ENCODE measurements around the gene NEIL1.

DNA sequence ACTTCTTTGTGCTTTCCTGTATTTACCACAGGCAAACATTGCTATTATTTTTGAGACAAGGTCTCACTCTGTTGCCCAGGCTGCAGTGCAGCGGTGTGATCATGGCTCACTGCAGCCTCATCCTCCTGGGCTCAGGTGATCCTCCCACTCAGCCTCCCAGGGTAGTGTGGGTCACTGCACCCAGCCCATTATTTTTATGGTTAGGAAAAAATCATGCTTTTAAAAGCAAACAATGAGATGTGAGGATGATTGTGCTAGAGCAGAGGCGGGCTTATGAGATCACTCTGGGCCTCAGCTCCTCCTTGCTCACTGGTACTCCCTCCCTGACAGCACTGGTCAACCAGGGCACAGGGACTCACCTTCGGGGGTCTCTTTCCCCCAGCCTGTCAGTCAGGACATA is 19.3 kb downstream of the NEIL1 start:
- TF ChIP-seq, protein P1, sequence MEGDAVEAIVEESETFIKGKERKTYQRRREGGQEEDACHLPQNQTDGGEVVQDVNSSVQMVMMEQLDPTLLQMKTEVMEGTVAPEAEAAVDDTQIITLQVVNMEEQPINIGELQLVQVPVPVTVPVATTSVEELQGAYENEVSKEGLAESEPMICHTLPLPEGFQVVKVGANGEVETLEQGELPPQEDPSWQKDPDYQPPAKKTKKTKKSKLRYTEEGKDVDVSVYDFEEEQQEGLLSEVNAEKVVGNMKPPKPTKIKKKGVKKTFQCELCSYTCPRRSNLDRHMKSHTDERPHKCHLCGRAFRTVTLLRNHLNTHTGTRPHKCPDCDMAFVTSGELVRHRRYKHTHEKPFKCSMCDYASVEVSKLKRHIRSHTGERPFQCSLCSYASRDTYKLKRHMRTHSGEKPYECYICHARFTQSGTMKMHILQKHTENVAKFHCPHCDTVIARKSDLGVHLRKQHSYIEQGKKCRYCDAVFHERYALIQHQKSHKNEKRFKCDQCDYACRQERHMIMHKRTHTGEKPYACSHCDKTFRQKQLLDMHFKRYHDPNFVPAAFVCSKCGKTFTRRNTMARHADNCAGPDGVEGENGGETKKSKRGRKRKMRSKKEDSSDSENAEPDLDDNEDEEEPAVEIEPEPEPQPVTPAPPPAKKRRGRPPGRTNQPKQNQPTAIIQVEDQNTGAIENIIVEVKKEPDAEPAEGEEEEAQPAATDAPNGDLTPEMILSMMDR (IDR thresholded peaks at IDR 0.05; ENCODE audit: control extremely low read depth in 1 of 3, insufficient read depth in 1 of 3, low read depth in 1 of 3, low read length in 3 of 3) = no peak
- no peak for TF ChIP-seq POLR2A (IDR thresholded peaks at IDR 0.05; ENCODE audit: control extremely low read depth in 1 of 2, low read depth in 2 of 2, low read length in 2 of 2)
- TF ChIP-seq, protein P2, sequence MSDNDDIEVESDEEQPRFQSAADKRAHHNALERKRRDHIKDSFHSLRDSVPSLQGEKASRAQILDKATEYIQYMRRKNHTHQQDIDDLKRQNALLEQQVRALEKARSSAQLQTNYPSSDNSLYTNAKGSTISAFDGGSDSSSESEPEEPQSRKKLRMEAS (IDR thresholded peaks at IDR 0.05) = no peak
- TF ChIP-seq, protein P3, sequence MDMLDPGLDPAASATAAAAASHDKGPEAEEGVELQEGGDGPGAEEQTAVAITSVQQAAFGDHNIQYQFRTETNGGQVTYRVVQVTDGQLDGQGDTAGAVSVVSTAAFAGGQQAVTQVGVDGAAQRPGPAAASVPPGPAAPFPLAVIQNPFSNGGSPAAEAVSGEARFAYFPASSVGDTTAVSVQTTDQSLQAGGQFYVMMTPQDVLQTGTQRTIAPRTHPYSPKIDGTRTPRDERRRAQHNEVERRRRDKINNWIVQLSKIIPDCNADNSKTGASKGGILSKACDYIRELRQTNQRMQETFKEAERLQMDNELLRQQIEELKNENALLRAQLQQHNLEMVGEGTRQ (IDR thresholded peaks at IDR 0.05; ENCODE audit: low read length) = no peak
- no peak for TF ChIP-seq CHD2 (IDR thresholded peaks at IDR 0.05; ENCODE audit: low read length)
- TF ChIP-seq CBX8 (IDR thresholded peaks at IDR 0.05; ENCODE audit: borderline replicate concordance, low read depth, low read length) = no peak
- no peak for TF ChIP-seq SP2 (IDR thresholded peaks at IDR 0.05; ENCODE audit: low read length)
- no peak for TF ChIP-seq GABPA (IDR thresholded peaks at IDR 0.05; ENCODE audit: borderline replicate concordance, insufficient read depth, low read length)
- TF ChIP-seq HDAC2 (IDR thresholded peaks at IDR 0.05; ENCODE audit: borderline replicate concordance in 1 of 2, low read depth in 2 of 2, low read length in 2 of 2) = no peak
